ENCODE data around the gene CADPS2.

DNA sequence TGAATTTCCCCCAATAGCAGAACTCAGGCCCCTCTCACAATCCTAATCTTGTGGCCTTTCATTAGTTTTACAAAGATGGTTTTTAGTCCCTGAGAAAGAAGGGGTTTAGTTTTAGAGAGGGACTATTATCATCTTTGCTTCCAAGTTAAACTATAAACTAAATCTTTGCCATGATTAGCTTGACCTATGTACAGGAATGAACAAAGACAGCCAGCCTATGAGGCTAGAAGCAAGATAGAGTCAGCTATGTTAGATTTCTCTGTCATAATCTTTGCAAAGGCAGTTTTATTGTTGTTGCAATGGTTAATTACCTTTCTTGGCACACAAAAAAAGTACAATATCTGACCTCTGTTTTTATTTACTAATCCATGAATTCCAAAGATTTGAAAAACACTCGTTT lies 206.4 kb downstream of the CADPS2 start:
- TF ChIP-seq RAD21 (IDR thresholded peaks at IDR 0.05): no peak
- no peak for TF ChIP-seq CTCF (IDR thresholded peaks at IDR 0.05; ENCODE audit: low read depth, low read length, missing input control)
- no peak for TF ChIP-seq YY1 (IDR thresholded peaks at IDR 0.05)
- no peak for TF ChIP-seq JUND (IDR thresholded peaks at IDR 0.05)
- no peak for TF ChIP-seq REST (IDR thresholded peaks at IDR 0.05)
- no peak for TF ChIP-seq MAX (IDR thresholded peaks at IDR 0.05)
- TF ChIP-seq HNF4G (IDR thresholded peaks at IDR 0.05): no peak
- TF ChIP-seq FOXA1 (IDR thresholded peaks at IDR 0.05): no peak
- TF ChIP-seq SP1 (IDR thresholded peaks at IDR 0.05): no peak
- no peak for TF ChIP-seq GABPA (IDR thresholded peaks at IDR 0.05 in 1 of 2, conservative IDR thresholded peaks at IDR 0.05 in 1 of 2)

All from liver (tissue), 3 donors.